Measurements from ENCODE around the gene MLPH. TPM values are rescaled to one million over a fixed set of nuclear protein-coding genes. Genes with fewer than 3 reads are reported as not detected.

The MLPH gene
- total RNA-seq, 2 experiments from 2014 or later: 0.39 TPM; not detected in 1

- no peak overlapping the region for H3K4me3 ChIP-seq (ENCODE audit: low read length)
- ChIA-PET POLR2A (interaction anchor here (1.2 to 1.3 kb wide), 2 partner anchors 59 to 486 kb away, joined by 3 to 5 read pairs; partner anchors contain the start of gene COPS8), CTCF (interaction anchor here (0.6 to 3.1 kb wide), 23 partner anchors 9 to 805 kb away, joined by 3 to 37 read pairs (median 4); no protein-coding TSS in a partner anchor)
- Mint-ChIP-seq H3K4me1 (ENCODE audit: low read depth) (peaks cover 5% of the 10 kb centered on the region), H3K27ac (no peak overlapping the region), H3K4me3 (no peak overlapping the region), H3K9me3 (no peaks in the 10 kb centered on the region), H3K36me3 (ENCODE audit: low read depth) (no peaks in the 10 kb centered on the region), H3K27me3 (peaks cover 7% of the 10 kb centered on the region)
- intact Hi-C loops (cut with DNase I, micrococcal nuclease): loop anchor here (1.0 to 10.0 kb wide), 4 partner anchors 60 to 1227 kb away; no protein-coding TSS in a partner anchor
- ATAC-seq (ENCODE audit: poor library complexity): peak; percentile 94
- DNase-seq: peak; percentile 78 to 92 (median 84)
- peak; percentile 99 for TF ChIP-seq CTCF (IDR thresholded peaks at IDR 0.05)
- H3K4me1 ChIP-seq (ENCODE audit: insufficient read depth, low read length): peaks cover 6% of the 10 kb centered on the region
- peaks cover 0 to 4% of the 10 kb centered on the region in 2 experiments for H3K27me3 ChIP-seq (ENCODE audit: control insufficient read depth in 1 of 2, insufficient read depth in 2 of 2, low read length in 2 of 2)
- peaks cover 0 to 4% of the 10 kb centered on the region in 2 experiments for H3K9me3 ChIP-seq (ENCODE audit: control insufficient read depth in 1 of 2, insufficient read depth in 1 of 2, low read length in 2 of 2)
- H3K36me3 ChIP-seq (ENCODE audit: insufficient read depth, low read length): no peaks in the 10 kb centered on the region
- H3K27ac ChIP-seq (ENCODE audit: low read depth in 1 of 2, low read length in 2 of 2): no peak overlapping the region
Measured at GRCh38 chr2:237572021-237572741, 85.1 kb downstream of the MLPH start.

- no peaks in the 10 kb centered on the region for H3K36me3 ChIP-seq (ENCODE audit: insufficient read depth, low read length)
- no peak overlapping the region for H3K27ac ChIP-seq (ENCODE audit: low read depth in 1 of 2, low read length in 2 of 2)
- peaks cover 0 to 4% of the 10 kb centered on the region in 2 experiments for H3K27me3 ChIP-seq (ENCODE audit: control insufficient read depth in 1 of 2, insufficient read depth in 2 of 2, low read length in 2 of 2)
- no peak for DNase-seq
- intact Hi-C loops (cut with DNase I, micrococcal nuclease): loop anchor here (1.0 to 10.0 kb wide), 4 partner anchors 60 to 1228 kb away; no protein-coding TSS in a partner anchor
- H3K9me3 ChIP-seq (ENCODE audit: control insufficient read depth in 1 of 2, insufficient read depth in 1 of 2, low read length in 2 of 2): peaks cover 0 to 4% of the 10 kb centered on the region in 2 experiments
- H3K27ac Mint-ChIP-seq: no peak overlapping the region
- ChIA-PET POLR2A (interaction anchor here (1.2 to 1.3 kb wide), 2 partner anchors 60 to 487 kb away, joined by 3 to 5 read pairs; partner anchors contain the start of gene COPS8), CTCF (interaction anchor here (0.6 to 3.1 kb wide), 10 partner anchors 9 to 804 kb away, joined by 3 to 37 read pairs (median 5); no protein-coding TSS in a partner anchor)
- H3K4me1 ChIP-seq (ENCODE audit: insufficient read depth, low read length): peaks cover 6% of the 10 kb centered on the region
- no peaks in the 10 kb centered on the region for H3K9me3 Mint-ChIP-seq
- peaks cover 7% of the 10 kb centered on the region for H3K27me3 Mint-ChIP-seq
- TF ChIP-seq CTCF (IDR thresholded peaks at IDR 0.05): no peak
- H3K4me1 Mint-ChIP-seq (ENCODE audit: low read depth): peaks cover 5% of the 10 kb centered on the region
- H3K4me3 ChIP-seq (ENCODE audit: low read length): no peak overlapping the region
- no peak overlapping the region for H3K4me3 Mint-ChIP-seq
- no peak for ATAC-seq (ENCODE audit: poor library complexity)
- no peaks in the 10 kb centered on the region for H3K36me3 Mint-ChIP-seq (ENCODE audit: low read depth)
Measured at GRCh38 chr2:237572742-237573101, 85.7 kb downstream of the MLPH start.

- intact Hi-C loops (cut with DNase I, micrococcal nuclease): loop anchor here (10.0 kb wide), 2 partner anchors 149 to 1229 kb away; no protein-coding TSS in a partner anchor
- Histone ChIP-seq H3K36me3 (ENCODE audit: insufficient read depth, low read length) (no peaks in the 10 kb centered on the region), H3K9me3 (ENCODE audit: control insufficient read depth in 1 of 2, insufficient read depth in 1 of 2, low read length in 2 of 2) (no peaks in the 10 kb centered on the region), H3K4me3 (ENCODE audit: low read length) (no peak overlapping the region), H3K27ac (ENCODE audit: low read depth in 1 of 2, low read length in 2 of 2) (no peak overlapping the region), H3K27me3 (ENCODE audit: control insufficient read depth in 1 of 2, insufficient read depth in 2 of 2, low read length in 2 of 2) (peaks cover 0 to 4% of the 10 kb centered on the region in 2 experiments), H3K4me1 (ENCODE audit: insufficient read depth, low read length) (peaks cover 6% of the 10 kb centered on the region)
- ChIA-PET CTCF (interaction anchor here (3.1 kb wide), 1 partner anchor 61 kb away, joined by 37 read pairs; no protein-coding TSS in a partner anchor), POLR2A (no interaction called here)
- no peak for DNase-seq
- H3K27ac Mint-ChIP-seq: no peak overlapping the region
- peaks cover 7% of the 10 kb centered on the region for H3K27me3 Mint-ChIP-seq
- no peak overlapping the region for H3K4me3 Mint-ChIP-seq
- no peaks in the 10 kb centered on the region for H3K9me3 Mint-ChIP-seq
- peaks cover 5% of the 10 kb centered on the region for H3K4me1 Mint-ChIP-seq (ENCODE audit: low read depth)
- H3K36me3 Mint-ChIP-seq (ENCODE audit: low read depth): no peaks in the 10 kb centered on the region
- ATAC-seq (ENCODE audit: poor library complexity): no peak
- TF ChIP-seq CTCF (IDR thresholded peaks at IDR 0.05): no peak
Measured at GRCh38 chr2:237573721-237574415, 86.8 kb downstream of the MLPH start.
